ENCODE measurements around the gene ZNF655. TPM values are rescaled to one million over a fixed set of nuclear protein-coding genes. Genes with fewer than 3 reads are reported as not detected.

ZNF655 gene
- total RNA-seq, 1 donor from 2014 or later = 52.5 TPM

GRCh38 chr7:99606531-99606930 lies 48.1 kb downstream of the ZNF655 start:
- DNase-seq (ENCODE audit: low spot score) = no peak

- DNase-seq (ENCODE audit: low spot score) = no peak
Measured at GRCh38 chr7:99607548-99607947, 49.1 kb downstream of the ZNF655 start.

- DNase-seq (ENCODE audit: low spot score) = no peak
Measured at GRCh38 chr7:99614495-99614894, 56.1 kb downstream of the ZNF655 start.

GRCh38 chr7:99615989-99616358 lies 57.5 kb downstream of the ZNF655 start:
- DNase-seq (ENCODE audit: low spot score) = no peak

GRCh38 chr7:99616359-99617191 lies 58.1 kb downstream of the ZNF655 start, which contains the start of gene ZSCAN25:
TSS of gene ZSCAN25 (plus strand) at chr7:99616946. CDS start at chr7:99619607, 2,661 bp downstream.
- peak; percentile 91 for DNase-seq (ENCODE audit: low spot score)

- no peak for DNase-seq (ENCODE audit: low spot score)
Measured at GRCh38 chr7:99617192-99617781, 58.8 kb downstream of the ZNF655 start.

- peak; percentile 3 for DNase-seq (ENCODE audit: low spot score)
Measured at GRCh38 chr7:99618726-99619125, 60.3 kb downstream of the ZNF655 start.

GRCh38 chr7:99619571-99620130 lies 61.2 kb downstream of the ZNF655 start:
- DNase-seq (ENCODE audit: low spot score) = no peak

- no peak for DNase-seq (ENCODE audit: low spot score)
Measured at GRCh38 chr7:99621271-99621670, 62.8 kb downstream of the ZNF655 start.

GRCh38 chr7:99622596-99622995 lies 64.2 kb downstream of the ZNF655 start:
- no peak for DNase-seq (ENCODE audit: low spot score)

GRCh38 chr7:99623091-99623693 lies 64.8 kb downstream of the ZNF655 start:
- DNase-seq (ENCODE audit: low spot score) = no peak

GRCh38 chr7:99623702-99624447 lies 65.4 kb downstream of the ZNF655 start:
- DNase-seq (ENCODE audit: low spot score) = no peak

GRCh38 chr7:99624484-99624883 lies 66.0 kb downstream of the ZNF655 start:
- peak; percentile 23 for DNase-seq (ENCODE audit: low spot score)

- no peak for DNase-seq (ENCODE audit: low spot score)
Measured at GRCh38 chr7:99625321-99625720, 66.9 kb downstream of the ZNF655 start.

- no peak for DNase-seq (ENCODE audit: low spot score)
Measured at GRCh38 chr7:99625961-99626360, 67.5 kb downstream of the ZNF655 start.

Other genes starting within 250 kb of the ZNF655 start
- 140 TPM for gene ARPC1A, start 232.7 kb upstream of the ZNF655 start, total RNA-seq
- 123 TPM for gene ARPC1B, start 183.9 kb upstream of the ZNF655 start, total RNA-seq
- gene PDAP1, start 150.0 kb upstream of the ZNF655 start, total RNA-seq = 83.7 TPM
- gene BUD31, start 149.7 kb upstream of the ZNF655 start, total RNA-seq = 77.8 TPM
- 4.9 TPM for gene PTCD1, start 119.8 kb upstream of the ZNF655 start, total RNA-seq
- gene CPSF4, start 119.7 kb upstream of the ZNF655 start, total RNA-seq = 29.0 TPM
- 248 TPM for gene ATP5MF, start 92.5 kb upstream of the ZNF655 start, total RNA-seq
- 13.0 TPM for gene ZNF789, start 85.8 kb upstream of the ZNF655 start, total RNA-seq
- gene ZNF394, start 58.4 kb upstream of the ZNF655 start, total RNA-seq = 27.3 TPM
- 8.0 TPM for gene ZKSCAN5, start 54.0 kb upstream of the ZNF655 start, total RNA-seq
- 7.3 TPM for gene FAM200A, start 6.5 kb upstream of the ZNF655 start, total RNA-seq
- 0.35 TPM for gene TMEM225B, start 39.6 kb downstream of the ZNF655 start, total RNA-seq
- gene ZSCAN25, start 58.3 kb downstream of the ZNF655 start, total RNA-seq = 16.8 TPM
- gene CYP3A5, start 121.4 kb downstream of the ZNF655 start, total RNA-seq = 223 TPM
- gene CYP3A7, start 176.6 kb downstream of the ZNF655 start, total RNA-seq = 92.6 TPM
- gene CYP3A4, start 225.5 kb downstream of the ZNF655 start, total RNA-seq = 9.7 TPM